Activated naive CD8-positive, alpha-beta T cell treated with anti-CD3 and anti-CD28 coated beads, Interleukin-2, amount 50 U/mL, for 16 hours (primary cell): Measurements from ENCODE around the gene RELT.

Source experiments
- DNase-seq: peaks from one replicate; pipeline ENCODE4 v3.0.0-alpha.2; 2020; ENCODE audit warnings: low read depth, low spot score

Gene RELT, protein sequence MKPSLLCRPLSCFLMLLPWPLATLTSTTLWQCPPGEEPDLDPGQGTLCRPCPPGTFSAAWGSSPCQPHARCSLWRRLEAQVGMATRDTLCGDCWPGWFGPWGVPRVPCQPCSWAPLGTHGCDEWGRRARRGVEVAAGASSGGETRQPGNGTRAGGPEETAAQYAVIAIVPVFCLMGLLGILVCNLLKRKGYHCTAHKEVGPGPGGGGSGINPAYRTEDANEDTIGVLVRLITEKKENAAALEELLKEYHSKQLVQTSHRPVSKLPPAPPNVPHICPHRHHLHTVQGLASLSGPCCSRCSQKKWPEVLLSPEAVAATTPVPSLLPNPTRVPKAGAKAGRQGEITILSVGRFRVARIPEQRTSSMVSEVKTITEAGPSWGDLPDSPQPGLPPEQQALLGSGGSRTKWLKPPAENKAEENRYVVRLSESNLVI

DNA sequence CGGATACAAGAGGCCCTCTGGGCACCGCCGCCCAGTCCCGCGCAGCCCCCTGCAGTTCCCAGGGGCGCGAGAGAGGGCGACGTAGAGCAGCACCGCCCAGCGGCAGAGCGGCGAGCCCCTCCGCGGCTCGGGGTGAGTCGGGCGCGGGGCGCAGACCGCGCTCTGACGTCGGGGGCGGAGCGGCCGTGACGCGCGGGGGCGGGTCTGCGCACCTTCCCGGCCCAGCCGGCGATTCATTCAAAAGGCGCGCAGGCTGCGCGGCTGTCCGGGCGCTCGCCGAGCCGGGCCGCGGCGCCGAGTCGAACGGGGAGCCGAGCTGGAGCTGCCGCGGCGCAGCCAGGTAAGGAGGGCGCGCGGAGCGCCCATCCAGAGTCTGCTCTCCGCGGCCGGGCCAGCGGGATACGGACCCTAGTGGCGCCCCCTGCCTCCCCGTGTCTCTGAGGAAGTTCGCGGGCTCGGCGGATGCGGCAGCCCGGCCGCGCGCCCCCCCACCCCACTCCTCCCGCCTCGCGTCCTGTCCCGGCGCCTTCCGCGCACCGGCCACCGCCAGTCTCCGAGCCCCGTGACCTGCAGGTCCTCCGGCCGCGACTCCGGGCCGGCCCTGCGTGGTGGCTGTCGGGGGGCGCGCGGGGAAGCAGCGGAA, at the start of gene RELT:
Gene RELT (plus strand): TSS at position 240 of the 643 bp plus-strand sequence. CDS start 12,738 bp downstream, outside the sequence.
- DNase-seq = peak; percentile 85

DNA sequence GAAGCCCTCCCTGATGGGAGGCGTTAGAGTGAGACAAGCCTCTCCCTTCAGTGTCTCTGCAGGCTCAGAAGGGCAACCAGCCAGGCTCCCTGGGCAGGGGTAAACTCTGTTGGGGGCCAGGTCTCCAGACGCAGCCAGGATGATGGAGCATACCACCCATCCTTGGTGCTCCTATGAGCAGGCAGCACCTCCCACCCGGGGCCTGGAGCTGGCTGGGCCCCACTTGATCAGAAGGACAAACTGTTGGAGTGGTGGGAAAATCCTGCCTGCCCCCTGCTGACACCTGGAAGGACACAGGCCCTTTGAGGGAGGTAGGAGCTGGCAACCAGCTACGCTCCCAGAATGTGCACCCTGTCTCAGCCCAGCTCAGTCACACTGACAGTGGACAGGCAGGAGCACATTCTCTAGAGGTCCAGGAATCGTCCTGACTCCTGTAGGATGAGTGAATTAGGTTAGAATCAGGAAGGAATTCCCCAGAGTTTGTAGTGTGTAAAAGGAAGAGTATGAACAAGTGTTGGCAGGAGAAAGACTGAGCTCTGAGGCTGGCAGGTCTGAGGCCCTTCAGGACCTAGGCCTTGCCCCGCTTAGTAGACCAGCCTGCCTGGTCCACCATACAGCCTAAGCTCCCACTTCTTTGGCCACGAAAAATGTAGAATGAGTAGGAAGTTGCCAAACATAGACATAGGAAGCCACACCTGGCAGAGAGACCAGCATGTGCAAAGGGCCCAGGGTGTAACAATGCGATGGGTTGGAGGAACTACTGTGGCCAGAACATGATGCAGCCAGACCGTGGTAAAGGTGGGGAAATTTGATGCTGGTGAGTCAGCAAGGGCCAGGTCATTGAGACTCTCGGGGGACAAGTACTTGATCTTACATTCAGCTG, 49.0 kb upstream of the RELT start:
- no peak for DNase-seq

DNA sequence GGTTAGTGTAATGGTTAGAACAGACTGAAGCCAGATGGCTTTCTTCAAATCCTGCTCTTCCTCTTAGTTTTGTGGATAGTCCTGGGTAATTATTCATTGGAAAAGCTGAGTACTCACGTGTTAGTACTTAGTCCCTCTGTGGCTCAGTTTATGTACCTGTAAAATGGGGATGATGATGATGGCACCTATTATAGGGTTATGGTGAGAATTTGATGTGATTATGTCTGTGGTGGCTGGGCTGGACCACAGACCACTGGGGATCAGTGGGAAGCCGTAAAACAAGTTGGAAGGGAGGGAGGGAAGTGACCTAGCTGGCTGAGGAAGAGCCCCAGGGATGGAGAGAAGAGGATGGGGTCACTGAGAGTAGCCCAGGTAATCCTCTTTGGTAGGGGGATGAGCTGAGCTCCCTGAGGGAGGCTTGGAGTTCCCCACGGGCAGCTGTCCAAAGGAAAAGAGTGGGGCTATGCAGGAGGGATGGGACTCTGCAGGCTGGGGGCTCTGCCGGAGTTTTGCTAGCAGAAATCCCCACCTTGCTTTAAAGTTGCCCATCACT, 48.3 kb upstream of the RELT start:
- no peak for DNase-seq

DNA sequence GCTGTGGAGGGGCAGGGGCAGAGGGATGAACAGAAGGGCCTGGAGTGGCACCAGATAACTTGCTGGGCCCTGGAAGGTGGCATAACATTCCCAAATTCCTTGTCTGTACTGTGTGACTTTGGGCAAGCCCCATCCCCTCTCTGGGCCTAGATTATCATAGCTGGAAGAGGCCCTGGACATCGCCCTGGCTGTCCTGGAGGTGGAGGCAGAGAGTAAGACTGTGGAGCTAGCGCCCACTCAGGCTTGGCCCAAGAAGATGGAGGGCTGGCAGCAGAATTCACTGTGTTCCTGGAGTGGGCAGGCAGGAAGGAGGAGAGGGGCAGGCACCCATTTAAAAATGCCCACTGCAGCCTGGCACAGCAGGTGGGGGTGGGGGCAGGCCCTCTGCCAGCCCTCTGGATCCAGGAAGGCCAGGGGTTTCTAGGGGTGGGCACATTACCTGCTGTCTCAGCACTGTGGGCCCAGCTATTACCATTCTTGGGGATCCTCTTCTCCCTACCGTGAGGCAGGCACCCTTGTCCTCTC, 45.6 kb upstream of the RELT start:
- no peak for DNase-seq

DNA sequence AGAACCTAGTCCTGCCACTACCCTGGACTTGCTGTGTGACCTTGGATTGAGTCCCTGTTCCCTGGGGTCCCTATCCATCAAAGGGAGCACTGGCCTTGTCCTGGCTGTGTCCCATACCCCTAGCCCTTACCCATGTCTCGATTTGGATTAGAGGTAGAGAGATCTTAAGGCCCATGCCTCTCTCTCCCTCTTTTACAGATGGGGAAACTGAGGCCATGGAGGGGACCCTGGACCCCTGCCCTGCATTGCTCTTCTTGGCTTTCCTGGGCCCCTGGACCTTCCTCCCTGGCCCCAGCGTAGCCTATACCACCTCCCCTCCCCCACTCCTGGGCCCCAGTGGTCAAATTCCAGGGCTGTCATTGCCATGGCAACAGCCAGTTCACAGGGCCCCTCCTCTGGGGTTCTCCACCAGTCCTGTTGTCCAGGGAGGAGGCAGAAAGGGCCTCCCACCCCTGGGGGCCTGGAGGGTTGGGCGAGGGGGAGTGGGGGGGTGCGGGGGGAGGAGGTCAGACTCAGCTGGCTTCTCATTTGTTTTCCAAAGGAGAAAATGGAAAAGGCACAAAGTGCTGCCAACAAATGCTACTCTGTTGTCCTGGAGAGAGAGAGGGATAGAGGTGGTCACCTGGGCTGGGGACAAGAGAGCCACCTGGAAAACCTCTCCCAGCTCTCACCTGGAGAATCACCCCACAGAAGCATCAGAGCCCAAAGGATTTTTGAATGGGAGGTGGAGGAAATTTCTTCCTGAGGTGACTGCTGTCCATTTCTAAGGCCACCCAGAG, 44.9 kb upstream of the RELT start:
- DNase-seq = no peak

DNA sequence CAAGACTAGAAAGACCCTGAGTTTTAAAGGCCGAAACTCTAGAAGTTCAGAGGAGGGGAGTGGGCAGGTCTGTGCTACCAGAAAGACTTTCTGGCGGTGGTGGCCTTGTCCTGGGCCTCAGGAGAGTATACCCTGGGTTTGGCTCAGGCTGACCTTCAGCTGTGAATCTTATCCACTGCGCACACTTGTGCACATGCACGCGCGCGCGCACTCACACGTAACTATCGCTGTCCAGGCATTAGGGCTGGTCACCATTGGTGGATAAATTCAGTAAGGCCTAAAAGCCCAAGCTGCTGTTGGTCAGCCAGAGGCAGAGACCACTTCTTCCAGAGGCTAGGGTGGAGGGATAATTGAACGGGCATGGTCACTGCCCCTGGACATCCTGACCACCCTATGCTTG, 43.0 kb upstream of the RELT start:
- DNase-seq = no peak

DNA sequence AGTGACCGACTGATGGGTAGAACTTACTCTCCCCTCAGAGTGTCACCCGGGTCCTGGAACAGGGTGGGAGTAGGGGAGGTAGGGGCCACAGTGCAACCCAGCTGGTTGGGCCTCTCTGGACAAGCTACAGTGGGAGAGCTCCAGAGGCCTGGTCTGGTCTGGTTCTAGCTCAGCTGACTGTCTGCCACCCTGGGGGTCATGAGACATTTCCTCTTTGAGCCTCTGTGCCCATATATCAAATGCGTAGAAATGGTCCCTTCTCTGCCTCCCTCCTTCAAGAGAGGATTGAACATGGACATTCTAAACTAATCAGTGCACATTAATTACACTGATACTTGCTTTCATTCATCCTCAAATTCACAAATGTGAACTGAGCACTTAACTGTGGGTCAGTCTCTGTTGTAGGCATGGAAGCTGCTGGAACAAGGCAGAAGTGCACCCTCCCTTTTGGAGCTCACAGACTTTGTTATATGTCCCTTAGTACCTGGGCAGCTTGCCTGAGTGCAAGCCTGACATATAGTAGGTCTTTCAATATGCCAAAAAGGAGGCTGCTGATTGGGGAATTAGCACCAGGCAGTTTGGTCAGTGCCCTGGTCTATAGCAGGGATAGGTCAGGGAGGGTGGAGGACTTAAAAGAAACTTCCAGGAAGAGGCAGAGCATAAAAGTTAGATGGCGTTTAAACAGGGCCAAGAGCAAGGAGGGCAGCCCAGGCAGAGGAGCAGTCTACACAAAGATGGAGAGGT, 42.4 kb upstream of the RELT start:
- DNase-seq = no peak

DNA sequence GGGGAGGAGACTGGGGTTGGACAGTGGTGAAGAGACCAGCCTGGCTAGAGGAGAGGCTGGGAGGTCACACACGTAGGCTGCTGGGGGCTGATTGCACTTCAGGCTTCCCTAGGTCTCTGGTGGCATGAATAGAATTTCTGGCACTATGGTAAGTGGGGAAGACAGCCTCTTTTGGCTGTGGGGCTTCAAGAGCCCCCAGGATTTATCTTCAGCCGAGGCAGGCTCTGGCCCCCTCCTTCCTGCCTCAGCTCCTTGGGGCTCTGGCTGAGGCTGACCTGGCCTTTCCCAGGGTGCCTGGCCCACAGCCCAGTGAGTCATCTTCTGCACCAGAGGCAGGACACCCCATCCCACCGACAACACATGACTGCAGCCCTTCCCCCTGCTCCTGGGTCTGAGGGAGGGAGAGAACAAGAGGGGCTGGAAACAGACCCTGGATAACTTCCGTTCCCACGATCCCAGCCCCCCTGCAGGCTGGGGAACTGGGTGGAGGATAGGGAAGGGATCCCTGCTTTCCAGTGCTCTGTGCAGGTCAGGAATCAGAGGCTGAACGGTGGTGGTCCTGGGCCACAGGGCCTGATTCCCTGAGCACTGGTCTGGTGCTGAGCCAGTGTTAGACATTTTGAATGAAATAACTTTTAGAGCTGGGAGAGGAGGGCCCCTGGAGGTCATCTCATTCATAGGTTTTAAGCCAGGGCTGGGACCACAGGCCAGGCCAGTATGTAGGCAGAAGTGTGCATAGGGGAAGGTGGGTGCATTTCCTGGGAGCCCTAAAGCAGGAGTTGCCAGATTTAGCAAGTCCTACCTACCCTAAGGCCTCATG, 41.6 kb upstream of the RELT start:
- no peak for DNase-seq

DNA sequence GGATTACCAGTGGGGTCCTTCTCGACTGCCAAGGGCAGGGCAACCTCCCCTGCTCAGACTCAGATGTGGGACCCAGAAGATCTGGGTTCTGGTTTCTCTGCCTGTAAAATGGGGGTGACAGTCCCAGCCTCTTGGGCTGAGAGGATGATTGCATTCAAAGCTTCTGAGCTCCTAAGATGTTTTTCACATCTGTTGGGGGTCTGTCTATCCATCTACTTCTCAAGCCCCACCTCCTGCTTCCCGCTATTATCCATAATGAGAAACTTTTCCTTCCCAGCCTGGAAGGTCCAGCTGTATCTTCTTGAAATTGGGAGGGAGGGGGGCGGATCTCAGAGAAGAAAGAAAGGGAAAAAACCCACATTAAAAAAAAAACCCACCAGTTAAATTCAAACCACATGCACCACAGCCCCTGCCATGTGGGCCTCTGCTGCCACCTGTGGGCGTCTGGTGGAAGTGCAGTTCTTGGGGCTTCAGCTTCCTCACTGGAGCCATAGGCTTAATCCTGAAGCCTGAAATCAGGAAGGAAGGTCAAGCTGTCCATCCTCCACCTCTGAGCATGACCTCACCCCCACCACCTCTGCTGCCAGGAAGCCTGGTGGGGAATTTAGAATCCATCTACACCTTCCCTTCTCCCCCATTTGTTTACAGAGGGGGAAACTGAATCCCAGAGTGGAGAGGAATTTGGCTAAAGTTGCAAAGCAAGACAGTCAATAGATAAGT, 40.8 kb upstream of the RELT start:
- DNase-seq = peak; percentile 55

DNA sequence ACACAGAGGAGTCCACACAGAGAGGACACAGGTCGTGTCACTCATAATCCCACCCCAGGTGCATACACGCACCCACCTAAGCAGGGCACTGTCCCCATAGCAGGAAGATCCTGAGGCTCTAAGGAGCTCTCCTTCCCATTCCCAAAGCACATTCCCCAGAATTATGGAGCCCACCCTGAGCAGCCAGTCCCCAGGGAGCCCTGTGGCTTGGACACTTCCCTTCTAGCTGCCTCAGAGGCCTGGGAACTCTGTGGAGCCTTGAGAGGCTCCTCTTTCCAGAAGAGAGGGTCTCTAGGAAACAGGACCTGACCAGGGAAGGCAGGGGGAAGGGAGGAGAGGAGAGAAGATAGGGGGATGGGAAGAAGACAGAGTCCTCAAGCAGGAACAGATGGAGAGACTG, 38.4 kb upstream of the RELT start:
- no peak for DNase-seq

DNA sequence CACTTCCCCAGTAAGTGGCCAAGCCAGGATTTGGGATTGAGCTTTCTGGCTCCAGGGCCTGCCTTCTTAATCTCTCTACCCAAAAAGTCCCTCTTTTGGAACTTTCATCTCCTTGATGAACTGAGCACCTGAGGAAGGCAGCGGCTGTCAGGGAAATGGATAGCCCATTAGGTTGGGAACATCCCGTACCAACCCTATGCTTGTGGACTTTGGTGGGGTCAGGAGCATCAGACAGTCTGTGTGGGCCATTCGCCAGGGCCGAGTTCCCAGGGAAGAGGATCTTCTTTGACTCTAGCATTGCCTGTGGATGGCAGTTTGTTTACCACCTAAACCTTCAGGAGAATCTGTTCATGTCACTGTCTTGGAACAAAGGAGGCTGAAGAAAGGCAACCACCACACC, 37.9 kb upstream of the RELT start:
- no peak for DNase-seq

DNA sequence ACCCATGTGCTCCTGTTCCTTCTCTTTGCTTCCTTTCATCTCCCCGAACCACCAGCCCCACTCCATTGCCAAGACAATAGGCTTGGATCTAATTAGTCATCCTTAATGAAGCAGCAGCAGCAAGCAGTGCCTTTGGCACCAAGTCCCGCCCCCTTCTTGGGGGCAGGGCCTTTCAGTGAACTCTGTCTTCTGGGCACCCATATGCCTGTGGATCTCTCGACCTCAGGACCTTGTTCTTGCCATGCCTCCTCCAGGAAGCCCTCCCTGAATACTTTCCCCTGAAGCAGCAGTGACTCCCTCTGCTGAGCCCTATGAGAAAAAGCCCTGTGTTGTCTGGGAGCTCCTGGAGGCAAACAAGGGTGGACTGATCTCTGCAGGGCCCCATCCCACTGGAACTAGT, 36.0 kb upstream of the RELT start:
- no peak for DNase-seq

DNA sequence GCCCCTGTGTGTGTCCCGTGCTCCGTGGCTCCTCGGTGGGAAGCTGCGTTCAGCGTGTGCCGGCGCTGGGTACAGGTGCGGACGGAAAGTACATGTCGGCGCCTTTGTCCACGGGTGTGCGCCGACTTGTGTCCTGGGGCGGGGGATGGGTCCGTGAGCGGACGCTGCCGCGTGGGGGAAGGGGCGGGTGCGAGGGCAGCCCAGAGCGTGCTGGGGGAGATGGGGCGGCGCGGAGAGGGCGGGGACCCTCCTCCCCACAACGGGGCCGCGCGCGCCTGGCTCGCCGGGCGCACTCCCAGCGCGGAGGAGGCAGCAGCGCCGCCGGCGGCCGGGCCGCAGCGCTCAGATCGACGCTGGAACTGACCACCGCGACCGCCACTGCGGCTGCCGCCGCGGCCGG, 33.6 kb upstream of the RELT start:
- no peak for DNase-seq

DNA sequence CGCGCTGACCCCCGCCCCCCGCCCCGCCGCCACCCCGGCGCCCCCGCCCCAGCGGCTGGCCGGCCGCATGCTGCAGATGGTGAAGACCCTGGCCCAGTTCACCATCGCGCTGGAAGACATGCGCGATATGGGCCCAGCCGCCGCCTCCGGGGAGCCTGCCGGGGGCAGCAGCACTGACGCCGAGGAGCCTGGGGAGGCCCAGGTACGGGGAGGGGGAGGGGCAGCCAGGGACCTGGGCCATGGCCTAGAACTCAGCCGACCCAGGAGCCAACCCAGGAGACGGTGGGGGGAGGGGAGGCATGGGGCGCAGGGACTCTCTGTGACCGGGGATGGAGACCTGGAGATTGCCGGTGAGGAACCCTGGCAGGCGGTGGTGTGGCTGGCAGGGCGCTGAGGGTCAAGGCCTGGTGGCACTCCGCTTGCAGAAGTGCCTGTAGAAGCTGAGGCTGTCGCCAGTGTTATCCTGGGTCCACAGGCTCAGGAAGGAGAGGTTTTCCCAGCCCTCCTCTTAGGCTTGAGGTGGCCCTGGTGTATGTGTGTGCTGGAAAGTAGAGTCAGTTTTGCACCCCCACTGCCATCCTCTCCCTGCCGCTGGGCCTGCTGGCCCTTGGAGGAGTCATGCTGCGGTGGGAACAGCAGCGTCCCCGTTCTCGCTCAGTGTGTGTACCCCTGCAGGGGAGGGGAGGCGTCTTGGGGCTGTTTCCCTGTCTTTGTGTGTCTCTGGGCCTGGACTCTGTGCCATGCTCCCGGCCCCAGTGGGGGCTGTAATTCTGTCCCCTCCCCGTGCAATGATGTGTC, 32.9 kb upstream of the RELT start:
- no peak for DNase-seq

DNA sequence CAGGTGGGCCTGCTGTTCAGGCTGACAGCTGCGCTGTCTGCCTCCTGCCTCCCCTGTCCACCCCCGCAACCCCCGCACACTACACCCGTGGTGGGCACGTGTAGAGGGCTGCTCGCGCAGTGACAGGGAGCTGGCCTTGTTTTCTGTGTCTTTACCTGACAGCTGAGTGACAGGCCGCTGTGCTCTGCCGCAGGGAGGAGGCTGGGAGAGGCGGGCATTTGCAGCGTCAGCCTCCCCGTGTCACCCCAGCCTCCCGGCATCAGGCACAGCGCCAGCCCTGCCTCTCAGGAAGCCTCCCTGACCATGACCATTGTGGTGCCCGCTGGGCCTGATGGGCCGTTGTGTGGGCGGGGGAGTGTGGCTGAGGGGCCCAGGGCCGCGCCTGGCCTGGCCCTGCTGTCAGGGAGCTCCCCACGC, 32.0 kb upstream of the RELT start:
- no peak for DNase-seq

DNA sequence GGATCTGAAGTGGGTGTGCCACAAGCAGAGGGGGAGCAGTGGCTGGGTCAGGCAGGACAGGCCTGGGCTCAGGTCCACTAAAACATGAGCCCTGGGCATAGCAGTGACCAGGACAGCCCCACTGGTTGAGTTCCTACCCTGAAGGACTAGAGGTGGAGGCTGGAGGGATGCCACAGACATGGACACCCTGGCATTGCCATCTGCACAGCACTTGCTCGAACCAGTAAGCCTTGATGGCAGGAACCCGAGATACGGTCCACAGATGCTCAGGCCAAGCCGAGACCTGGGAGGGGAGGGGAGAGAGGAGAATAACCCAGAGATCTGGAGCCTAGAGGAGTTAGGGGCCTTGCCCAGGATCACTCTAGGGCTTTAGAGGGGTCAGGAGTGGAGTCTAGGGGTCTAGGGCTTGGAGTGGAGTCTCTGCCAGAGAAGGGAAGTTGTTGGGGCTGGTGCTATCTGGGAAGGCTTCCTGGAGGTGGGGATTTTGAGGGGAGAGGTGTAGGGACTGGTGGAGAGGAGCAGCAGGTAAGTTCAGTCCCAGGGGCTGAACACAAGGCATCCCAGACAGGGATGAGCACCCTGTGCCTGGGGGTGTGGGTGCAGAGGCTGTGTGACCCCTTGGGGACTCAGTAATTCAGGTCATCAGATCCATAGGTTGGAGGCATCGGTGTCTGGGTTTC, 30.6 kb upstream of the RELT start:
- DNase-seq = no peak
